ENCODE results near the gene EPHB3. TPM values are rescaled to one million over a fixed set of nuclear protein-coding genes. Genes with fewer than 3 reads are reported as not detected.

Gene EPHB3
- total and polyA plus RNA-seq, 10 of the 15 experiments (the other 5 are each of a cell fraction or from before 2014, with no cell fraction given) = 0.09 TPM; not detected in 9

GRCh38 chr3:184631472-184631861, 69.9 kb downstream of the EPHB3 start:
- H3K4me3 ChIP-seq = no peak overlapping the region
- ATAC-seq (no peak), DNase-seq (ENCODE audit: low read depth, low spot score) (no peak), FAIRE-seq (no peak)
- ChIA-PET RAD21 (ENCODE audit: unreplicated experiment) (no interaction called here), POLR2A (interaction anchor here (1.1 kb wide), 1 partner anchor 10 kb away, joined by 3 read pairs; no protein-coding TSS in a partner anchor), CTCF (no interaction called here), SMC1A (ENCODE audit: uncharacterized antibody, unreplicated experiment) (no interaction called here)
- TF ChIP-seq CHD4 (IDR thresholded peaks at IDR 0.05) (no peak), PAX8 (IDR thresholded peaks at IDR 0.05) (no peak), IRF4 (IDR thresholded peaks at IDR 0.05; ENCODE audit: low read depth, low read length) (no peak), TCF12 (IDR thresholded peaks at IDR 0.05; ENCODE audit: low read depth, low read length) (no peak), LARP7 (IDR thresholded peaks at IDR 0.05) (no peak), SREBF2 (IDR thresholded peaks at IDR 0.05; ENCODE audit: low read length) (no peak), BCL11A (IDR thresholded peaks at IDR 0.05; ENCODE audit: low read depth, low read length) (no peak), ZNF384 (IDR thresholded peaks at IDR 0.05; ENCODE audit: borderline replicate concordance, low read depth, low read length) (no peak), TBL1XR1 (IDR thresholded peaks at IDR 0.05; ENCODE audit: low read depth, low read length) (no peak), SIX5 (IDR thresholded peaks at IDR 0.05; ENCODE audit: low read depth, low read length, severe bottlenecking) (no peak), BCL3 (IDR thresholded peaks at IDR 0.05; ENCODE audit: borderline replicate concordance, insufficient read depth, low read depth, low read length, poor library complexity, severe bottlenecking) (no peak), KAT2A (conservative IDR thresholded peaks at IDR 0.05; ENCODE audit: control insufficient read depth, low read depth, low read length) (no peak), FOXM1 (IDR thresholded peaks at IDR 0.05; ENCODE audit: low read depth, low read length) (no peak), NFXL1 (IDR thresholded peaks at IDR 0.05; ENCODE audit: borderline replicate concordance) (no peak), USF2 (IDR thresholded peaks at IDR 0.05; ENCODE audit: borderline replicate concordance, low read depth, low read length) (no peak), RELA (IDR thresholded peaks at IDR 0.05; ENCODE audit: borderline replicate concordance, partially characterized antibody) (no peak)
- no peak overlapping the region for H2AFZ ChIP-seq (ENCODE audit: control insufficient read depth, low read depth, low read length)
- no peaks in the 10 kb centered on the region for H3K4me1 ChIP-seq (ENCODE audit: control insufficient read depth, insufficient read depth, low read length)
- H3K9ac ChIP-seq (ENCODE audit: control insufficient read depth, insufficient read depth, low read length) = no peak overlapping the region
- no peaks in the 10 kb centered on the region for H3K36me3 ChIP-seq (ENCODE audit: control insufficient read depth in 2 of 2, insufficient read depth in 2 of 2, low read length in 1 of 2)
- intact Hi-C loops (cut with micrococcal nuclease; ENCODE audit: unreplicated experiment) (no loop called here), in situ Hi-C loops (cut with MboI) (no loop called here)
- H3K9me3 ChIP-seq (replicated peaks; ENCODE audit: control insufficient read depth, insufficient read depth, low read length) = no peaks in the 10 kb centered on the region
- H4K20me1 ChIP-seq (ENCODE audit: control insufficient read depth, insufficient read depth) = no peaks in the 10 kb centered on the region
- no peak overlapping the region for H3K4me2 ChIP-seq (ENCODE audit: control insufficient read depth, insufficient read depth)
- H3K79me2 ChIP-seq (ENCODE audit: control insufficient read depth, insufficient read depth, low read length) = no peaks in the 10 kb centered on the region
- BruUV-seq (replicated peaks) = no TSS peak
- H3K27ac ChIP-seq (ENCODE audit: control insufficient read depth, insufficient read depth) = no peak overlapping the region
- 65% methylated on average over 19 of the region's 19 CpGs for WGBS (ENCODE audit: insufficient coverage, insufficient replicate concordance, low lambda C conversion rate, missing lambda C conversion rate)
- H3K27me3 ChIP-seq (replicated peaks in 1 of 2; ENCODE audit: control insufficient read depth in 2 of 2, insufficient read depth in 2 of 2, low read length in 1 of 2) = peaks cover 3 to 7% of the 10 kb centered on the region in 2 experiments; a peak in 3 of 4 replicates

Other genes starting within 250 kb of the EPHB3 start
- 228 and 252 TPM in 2 replicates for gene EIF4G1, start 247.2 kb upstream of the EPHB3 start, total RNA-seq (2014; rRNA removed)
- gene EIF4G1, start 247.2 kb upstream of the EPHB3 start, total RNA-seq (2014; rRNA removed; fragmentation: Illumina TruSeq; extraction: Trizol) = 122 and 128 TPM in 2 replicates
- gene EIF4G1, start 247.2 kb upstream of the EPHB3 start, total RNA-seq (2021) = 454 and 462 TPM in 2 replicates
- gene EIF4G1, start 247.2 kb upstream of the EPHB3 start, polyA plus RNA-seq (2011; rRNA removed) = 62.1 and 222 TPM in 2 replicates
- gene EIF4G1, start 247.2 kb upstream of the EPHB3 start, polyA plus RNA-seq (2014; fragmentation: Illumina TruSeq; extraction: Trizol) = 153 and 254 TPM in 2 replicates
- gene EIF4G1, start 247.2 kb upstream of the EPHB3 start, polyA plus RNA-seq (2014; fragmentation: Nextera tagmentation; extraction: Ambion mirVana) = 10 to 100 TPM in 1 of 2 experiments, 1 to 10 TPM in 1; 5.7 to 12.9 TPM
- gene EIF4G1, start 247.2 kb upstream of the EPHB3 start, polyA plus RNA-seq (2014; rRNA removed) = 210 and 265 TPM in 2 replicates
- gene EIF4G1, start 247.2 kb upstream of the EPHB3 start, polyA plus RNA-seq (2016; fragmentation: Nextera tagmentation; extraction: Ambion mirVana) = 100 to 1,000 TPM; 281 to 283 TPM
- 4.0 and 4.5 TPM in 2 replicates for gene FAM131A, start 224.2 kb upstream of the EPHB3 start, total RNA-seq (2014; rRNA removed)
- gene FAM131A, start 224.2 kb upstream of the EPHB3 start, total RNA-seq (2014; rRNA removed; fragmentation: Illumina TruSeq; extraction: Trizol) = 1.4 and 1.9 TPM in 2 replicates
- 3.0 and 5.0 TPM in 2 replicates for gene FAM131A, start 224.2 kb upstream of the EPHB3 start, total RNA-seq (2021)
- 0.17 and 0.42 TPM in 2 replicates for gene FAM131A, start 224.2 kb upstream of the EPHB3 start, polyA plus RNA-seq (2011; rRNA removed)
- gene FAM131A, start 224.2 kb upstream of the EPHB3 start, polyA plus RNA-seq (2014; fragmentation: Illumina TruSeq; extraction: Trizol) = 0.74 and 1.4 TPM in 2 replicates
- gene FAM131A, start 224.2 kb upstream of the EPHB3 start, polyA plus RNA-seq (2014; fragmentation: Nextera tagmentation; extraction: Ambion mirVana) = under 1 TPM; 0.31 to 0.47 TPM
- gene FAM131A, start 224.2 kb upstream of the EPHB3 start, polyA plus RNA-seq (2014; rRNA removed) = 4.5 and 5.1 TPM in 2 replicates
- gene FAM131A, start 224.2 kb upstream of the EPHB3 start, polyA plus RNA-seq (2016; fragmentation: Nextera tagmentation; extraction: Ambion mirVana) = 1 to 10 TPM; 1.0 to 1.7 TPM
- 1.4 and 1.5 TPM in 2 replicates for gene CLCN2, start 200.2 kb upstream of the EPHB3 start, total RNA-seq (2014; rRNA removed)
- 0.85 and 1.0 TPM in 2 replicates for gene CLCN2, start 200.2 kb upstream of the EPHB3 start, total RNA-seq (2014; rRNA removed; fragmentation: Illumina TruSeq; extraction: Trizol)
- gene CLCN2, start 200.2 kb upstream of the EPHB3 start, total RNA-seq (2021) = 1.7 and 2.6 TPM in 2 replicates
- 0.22 and 0.80 TPM in 2 replicates for gene CLCN2, start 200.2 kb upstream of the EPHB3 start, polyA plus RNA-seq (2011; rRNA removed)
- gene CLCN2, start 200.2 kb upstream of the EPHB3 start, polyA plus RNA-seq (2014; fragmentation: Illumina TruSeq; extraction: Trizol) = 0.89 and 1.1 TPM in 2 replicates
- gene CLCN2, start 200.2 kb upstream of the EPHB3 start, polyA plus RNA-seq (2014; fragmentation: Nextera tagmentation; extraction: Ambion mirVana) = under 1 TPM in 1 of 2 experiments, not detected in 1; 0.13 TPM
- 2.4 and 2.5 TPM in 2 replicates for gene CLCN2, start 200.2 kb upstream of the EPHB3 start, polyA plus RNA-seq (2014; rRNA removed)
- gene CLCN2, start 200.2 kb upstream of the EPHB3 start, polyA plus RNA-seq (2016; fragmentation: Nextera tagmentation; extraction: Ambion mirVana) = under 1 TPM; 0.73 to 0.79 TPM
- 101 and 110 TPM in 2 replicates for gene POLR2H, start 200.1 kb upstream of the EPHB3 start, total RNA-seq (2014; rRNA removed)
- 105 and 110 TPM in 2 replicates for gene POLR2H, start 200.1 kb upstream of the EPHB3 start, total RNA-seq (2014; rRNA removed; fragmentation: Illumina TruSeq; extraction: Trizol)
- gene POLR2H, start 200.1 kb upstream of the EPHB3 start, total RNA-seq (2021) = 74.2 and 81.1 TPM in 2 replicates
- gene POLR2H, start 200.1 kb upstream of the EPHB3 start, polyA plus RNA-seq (2011; rRNA removed) = 295 and 342 TPM in 2 replicates
- 112 and 141 TPM in 2 replicates for gene POLR2H, start 200.1 kb upstream of the EPHB3 start, polyA plus RNA-seq (2014; fragmentation: Illumina TruSeq; extraction: Trizol)
- 100 to 1,000 TPM; 356 to 357 TPM for gene POLR2H, start 200.1 kb upstream of the EPHB3 start, polyA plus RNA-seq (2014; fragmentation: Nextera tagmentation; extraction: Ambion mirVana)
- gene POLR2H, start 200.1 kb upstream of the EPHB3 start, polyA plus RNA-seq (2014; rRNA removed) = 134 and 136 TPM in 2 replicates
- gene POLR2H, start 200.1 kb upstream of the EPHB3 start, polyA plus RNA-seq (2016; fragmentation: Nextera tagmentation; extraction: Ambion mirVana) = 100 to 1,000 TPM; 146 TPM
- gene THPO, start 183.6 kb upstream of the EPHB3 start, total RNA-seq (2014; rRNA removed) = not detected in 2 replicates
- not detected in 2 replicates for gene THPO, start 183.6 kb upstream of the EPHB3 start, total RNA-seq (2014; rRNA removed; fragmentation: Illumina TruSeq; extraction: Trizol)
- gene THPO, start 183.6 kb upstream of the EPHB3 start, total RNA-seq (2021) = not detected in 2 replicates
- gene THPO, start 183.6 kb upstream of the EPHB3 start, polyA plus RNA-seq (2011; rRNA removed) = not detected in 2 replicates
- gene THPO, start 183.6 kb upstream of the EPHB3 start, polyA plus RNA-seq (2014; fragmentation: Illumina TruSeq; extraction: Trizol) = not detected in 2 replicates
- gene THPO, start 183.6 kb upstream of the EPHB3 start, polyA plus RNA-seq (2014; fragmentation: Nextera tagmentation; extraction: Ambion mirVana) = not detected
- gene THPO, start 183.6 kb upstream of the EPHB3 start, polyA plus RNA-seq (2014; rRNA removed) = not detected in 2 replicates
- gene THPO, start 183.6 kb upstream of the EPHB3 start, polyA plus RNA-seq (2016; fragmentation: Nextera tagmentation; extraction: Ambion mirVana) = not detected
- gene CHRD, start 181.7 kb upstream of the EPHB3 start, total RNA-seq (2014; rRNA removed) = not detected in 2 replicates
- gene CHRD, start 181.7 kb upstream of the EPHB3 start, total RNA-seq (2014; rRNA removed; fragmentation: Illumina TruSeq; extraction: Trizol) = not detected in 2 replicates
- gene CHRD, start 181.7 kb upstream of the EPHB3 start, total RNA-seq (2021) = 0.32 TPM in 1 of 2 replicates, not detected in the other
- gene CHRD, start 181.7 kb upstream of the EPHB3 start, polyA plus RNA-seq (2011; rRNA removed) = not detected in 2 replicates
- not detected in 2 replicates for gene CHRD, start 181.7 kb upstream of the EPHB3 start, polyA plus RNA-seq (2014; fragmentation: Illumina TruSeq; extraction: Trizol)
- not detected for gene CHRD, start 181.7 kb upstream of the EPHB3 start, polyA plus RNA-seq (2014; fragmentation: Nextera tagmentation; extraction: Ambion mirVana)
- not detected in 2 replicates for gene CHRD, start 181.7 kb upstream of the EPHB3 start, polyA plus RNA-seq (2014; rRNA removed)
- gene CHRD, start 181.7 kb upstream of the EPHB3 start, polyA plus RNA-seq (2016; fragmentation: Nextera tagmentation; extraction: Ambion mirVana) = not detected
- gene MAGEF1, start 150.3 kb downstream of the EPHB3 start, total RNA-seq (2014; rRNA removed) = 29.1 and 33.2 TPM in 2 replicates
- gene MAGEF1, start 150.3 kb downstream of the EPHB3 start, total RNA-seq (2014; rRNA removed; fragmentation: Illumina TruSeq; extraction: Trizol) = 20.6 and 22.2 TPM in 2 replicates
- 29.5 and 33.1 TPM in 2 replicates for gene MAGEF1, start 150.3 kb downstream of the EPHB3 start, total RNA-seq (2021)
- 25.1 and 28.6 TPM in 2 replicates for gene MAGEF1, start 150.3 kb downstream of the EPHB3 start, polyA plus RNA-seq (2011; rRNA removed)
- gene MAGEF1, start 150.3 kb downstream of the EPHB3 start, polyA plus RNA-seq (2014; fragmentation: Illumina TruSeq; extraction: Trizol) = 16.0 and 20.0 TPM in 2 replicates
- gene MAGEF1, start 150.3 kb downstream of the EPHB3 start, polyA plus RNA-seq (2014; fragmentation: Nextera tagmentation; extraction: Ambion mirVana) = 1 to 10 TPM; 2.3 to 8.1 TPM
- 44.5 and 44.8 TPM in 2 replicates for gene MAGEF1, start 150.3 kb downstream of the EPHB3 start, polyA plus RNA-seq (2014; rRNA removed)
- 10 to 100 TPM; 54.3 to 62.2 TPM for gene MAGEF1, start 150.3 kb downstream of the EPHB3 start, polyA plus RNA-seq (2016; fragmentation: Nextera tagmentation; extraction: Ambion mirVana)

Data from GM12878 (cell line).